ENCODE results near the gene INPPL1.

DNA sequence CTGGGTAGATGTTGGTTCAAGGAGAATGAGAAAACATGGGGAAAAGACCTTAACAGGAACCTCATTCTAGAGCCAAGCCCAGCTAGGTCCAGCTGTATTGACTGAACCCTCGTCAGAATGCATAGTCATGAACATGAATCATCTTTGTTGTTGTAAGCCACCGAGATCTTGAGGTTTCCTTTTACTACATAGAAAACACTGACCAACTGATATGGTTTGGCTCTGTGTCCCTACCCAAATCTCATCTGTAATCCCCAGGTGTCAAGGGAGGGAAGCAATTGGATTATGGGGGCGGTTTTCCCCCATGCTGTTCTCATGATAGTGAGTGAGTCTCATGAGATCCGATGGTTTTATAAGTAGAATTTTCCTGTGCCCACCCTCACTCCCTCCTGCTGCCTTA lies 38.8 kb downstream of the INPPL1 start:
- no peak for TF ChIP-seq SP1 (IDR thresholded peaks at IDR 0.05)
- TF ChIP-seq SUZ12 (IDR thresholded peaks at IDR 0.05), result no peak

Data from HEK293T (cell line).